GM12878 (cell line): Measurements from ENCODE around the gene ROM1. TPM values are rescaled to one million over a fixed set of nuclear protein-coding genes. Genes with fewer than 3 reads are reported as not detected.

Experiments used
- BCL11A ChIP-seq: IDR thresholded peaks from 2 replicates; pipeline ENCODE4 v1.6.1; 2011; ENCODE audit warnings: low read depth, low read length
- BMI1 ChIP-seq: fragments of 450-650 bp; IDR thresholded peaks from 2 replicates; pipeline ENCODE4 v1.6.1; 2016; ENCODE audit warnings: mild to moderate bottlenecking, moderate library complexity, borderline replicate concordance
- CREM ChIP-seq: IDR thresholded peaks from 2 replicates; pipeline ENCODE4 v1.6.1; 2014; ENCODE audit warnings: antibody characterized with exemption, low read depth
- ESRRA ChIP-seq: IDR thresholded peaks from 2 replicates; pipeline ENCODE4 v1.6.1; 2012; ENCODE audit warnings: mild to moderate bottlenecking, low read length, improper control_type of control experiment
- FOXK2 ChIP-seq: fragments of 450-650 bp; IDR thresholded peaks from 2 replicates; pipeline ENCODE4 v1.6.1; 2017; ENCODE audit warnings: mild to moderate bottlenecking, moderate library complexity
- GABPA ChIP-seq: IDR thresholded peaks from 2 replicates; pipeline ENCODE4 v1.6.1; 2014; ENCODE audit warnings: antibody characterized with exemption, low read depth, mild to moderate bottlenecking, inconsistent platforms
- MEF2B ChIP-seq: fragments of 450-650 bp; IDR thresholded peaks from 2 replicates; pipeline ENCODE4 v1.6.1; 2018; ENCODE audit warnings: mild to moderate bottlenecking, moderate library complexity; ENCODE audit not compliant: partially characterized antibody, poor library complexity, severe bottlenecking
- NFYA ChIP-seq: IDR thresholded peaks from 2 replicates; pipeline ENCODE4 v1.6.1; 2011; ENCODE audit warnings: low read depth, mild to moderate bottlenecking, low read length, improper control_type of control experiment, borderline replicate concordance
- POU2F2 ChIP-seq: IDR thresholded peaks from 3 replicates; pipeline ENCODE4 v1.6.1; 2011; ENCODE audit warnings: low read depth, mild to moderate bottlenecking, low read length, borderline replicate concordance
- RAD21 ChIP-seq: IDR thresholded peaks from 2 replicates; pipeline ENCODE4 v1.6.1; 2011; ENCODE audit warnings: mild to moderate bottlenecking, low read depth, low read length, moderate library complexity; ENCODE audit not compliant: insufficient read depth
- RB1 ChIP-seq: fragments of 450-650 bp; formaldehyde crosslinking; IDR thresholded peaks from 2 replicates; pipeline ENCODE4 v1.6.1; 2017; ENCODE audit warnings: mild to moderate bottlenecking, borderline replicate concordance
- RBBP5 ChIP-seq: fragments of 200-600 bp; sonication (generic); conservative IDR thresholded peaks from 2 replicates; pipeline ENCODE4 v1.6.1; 2016
- RUNX3 ChIP-seq: IDR thresholded peaks from 2 replicates; pipeline ENCODE4 v1.6.1; 2012; ENCODE audit warnings: low read length, inconsistent platforms
- SIN3A ChIP-seq: IDR thresholded peaks from 2 replicates; pipeline ENCODE4 v1.6.1; 2012; ENCODE audit warnings: low read depth, low read length, improper control_type of control experiment
- SMAD1 ChIP-seq: fragments of 450-650 bp; IDR thresholded peaks from 2 replicates; pipeline ENCODE4 v1.6.1; 2018; ENCODE audit warnings: mild to moderate bottlenecking, low read depth; ENCODE audit not compliant: partially characterized antibody
- SMAD5 ChIP-seq: IDR thresholded peaks from 2 replicates; pipeline ENCODE4 v1.6.1; 2016; ENCODE audit warnings: antibody characterized with exemption, low read depth
- SREBF2 ChIP-seq: IDR thresholded peaks from 2 replicates; pipeline ENCODE4 v1.6.1; 2012; ENCODE audit warnings: mild to moderate bottlenecking, low read length
- YY1 ChIP-seq: IDR thresholded peaks from 2 replicates; pipeline ENCODE4 v1.6.1; 2011; ENCODE audit warnings: low read depth, mild to moderate bottlenecking, low read length
- ZNF217 ChIP-seq: fragments of 450-650 bp; IDR thresholded peaks from 2 replicates; pipeline ENCODE4 v1.6.1; 2017; ENCODE audit warnings: antibody characterized with exemption, mild to moderate bottlenecking
- ZNF622 ChIP-seq: fragments of 450-650 bp; IDR thresholded peaks from 2 replicates; pipeline ENCODE4 v1.6.1; 2017; ENCODE audit warnings: mild to moderate bottlenecking, inconsistent platforms
- polyA plus RNA-seq, 11 experiments: library from polyadenylated mRNA; depleted of rRNA in 4 of 11; unstranded in 6 of 11; stranded (reverse) in 5 of 11; fragments of >200 nt; fragmentation: Nextera tagmentation in 4 of 11; fragmentation: Illumina TruSeq in 1 of 11; extraction: Ambion mirVana in 4 of 11; extraction: Trizol in 1 of 11; gene quantifications; 1 replicate in 1 of 11; 2 replicates in 10 of 11; pipeline versions ENCODE4 v1.2.1 to v1.2.3, GENCODE V29; 2011 to 2016; ENCODE audit warnings: inconsistent platforms in 2 of 11, missing spikeins in 2 of 11, low read depth in 1 of 11
- total RNA-seq, 4 experiments: library from RNA; depleted of rRNA in 3 of 4; stranded (reverse); fragments of >200 nt in 3 of 4; fragmentation: Illumina TruSeq in 1 of 4; extraction: Trizol in 1 of 4; gene quantifications; 2 replicates each; pipeline versions ENCODE4 v1.2.1 to v1.2.3, GENCODE V29; 2013 to 2021
- TF ChIP-seq, protein P1 (sequence below): fragments of 450-650 bp; conservative IDR thresholded peaks from 2 replicates; pipeline ENCODE4 v1.6.1; 2017; ENCODE audit warnings: mild to moderate bottlenecking, moderate library complexity
- TF ChIP-seq, protein P2 (sequence below): IDR thresholded peaks from 2 replicates; pipeline ENCODE4 v1.6.1; 2011; ENCODE audit warnings: mild to moderate bottlenecking, low read depth, low read length, moderate library complexity; ENCODE audit not compliant: insufficient replicate concordance
- TF ChIP-seq, protein P3 (sequence below): fragments of 450-650 bp; IDR thresholded peaks from 2 replicates; pipeline ENCODE4 v1.6.1; 2018; ENCODE audit warnings: mild to moderate bottlenecking, low read depth, moderate library complexity; ENCODE audit not compliant: partially characterized antibody
- TF ChIP-seq, protein P4 (sequence below): IDR thresholded peaks from 2 replicates; pipeline ENCODE4 v1.6.1; 2012; ENCODE audit warnings: low read length, inconsistent platforms

The ROM1 gene
- total and polyA plus RNA-seq, 10 of the 15 experiments (the other 5 are each of a cell fraction or from before 2014, with no cell fraction given): 0.42 to 3.0 (median 1.1) TPM

DNA sequence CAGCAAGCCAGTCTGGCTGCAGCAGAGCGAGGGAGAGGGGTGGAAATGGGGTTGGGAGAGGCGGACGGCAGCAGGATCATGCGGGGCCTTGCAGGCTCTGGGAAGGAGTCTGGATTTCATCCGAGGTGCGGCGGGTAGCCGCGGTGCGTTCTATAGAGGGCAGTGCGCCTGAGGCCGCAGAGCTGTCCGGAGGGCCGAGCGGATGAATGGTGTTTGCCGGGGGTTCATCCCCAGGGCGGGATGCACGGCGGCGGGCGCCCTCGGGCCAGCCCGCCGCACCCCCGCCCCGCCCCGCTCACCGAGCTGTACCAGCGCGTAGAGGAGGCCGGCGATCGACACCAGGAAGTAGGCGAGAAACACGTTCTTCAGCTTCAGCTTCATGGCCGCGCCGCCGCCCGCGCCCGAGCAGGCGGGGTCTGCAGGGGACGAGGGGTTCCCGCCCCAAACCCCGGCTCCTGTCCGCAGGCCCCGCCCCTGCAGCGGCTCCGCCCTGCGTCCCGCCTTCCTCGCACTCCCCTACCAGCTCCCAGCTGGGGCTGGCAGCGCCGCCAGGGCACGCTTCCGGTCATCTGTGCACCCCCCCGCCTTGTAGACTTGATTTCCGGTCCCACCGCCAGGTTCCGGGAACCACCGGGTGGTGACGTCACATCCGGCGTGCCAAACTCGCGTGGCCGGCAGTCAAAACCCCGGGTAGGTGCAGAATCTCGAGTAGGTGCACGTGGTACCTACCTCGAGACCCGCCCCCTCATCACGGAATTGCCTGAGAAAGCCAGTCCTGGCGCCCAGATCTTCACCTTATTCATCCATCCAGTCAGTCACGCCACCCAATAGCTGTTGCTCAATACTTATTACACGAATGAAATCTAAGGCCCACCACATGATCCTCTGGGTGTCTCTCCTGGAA is 8.8 kb downstream of the ROM1 start, which contains the start of gene B3GAT3 (continued):
- TF ChIP-seq YY1 (peak; percentile 78), BMI1 (no peak), ZNF217 (no peak), MEF2B (peak; percentile 29), RB1 (peak; percentile 83; the same call in 1 of the 2 replicates), SIN3A (no peak), BCL11A (peak; percentile 26; the same call in 1 of the 2 replicates), GABPA (peak; percentile 95), SMAD1 (no peak), POU2F2 (0 out of 3 replicates have a peak, but pooled peaks have one; percentile 5), CREM (peak; percentile 97), ZNF622 (no peak), FOXK2 (no peak), NFYA (no peak), SMAD5 (no peak; the same call in 1 of the 2 replicates), RUNX3 (peak; percentile 52), RAD21 (no peak), SREBF2 (peak; percentile 68), RBBP5 (no peak), ESRRA (no peak)
- TF ChIP-seq, protein P1, sequence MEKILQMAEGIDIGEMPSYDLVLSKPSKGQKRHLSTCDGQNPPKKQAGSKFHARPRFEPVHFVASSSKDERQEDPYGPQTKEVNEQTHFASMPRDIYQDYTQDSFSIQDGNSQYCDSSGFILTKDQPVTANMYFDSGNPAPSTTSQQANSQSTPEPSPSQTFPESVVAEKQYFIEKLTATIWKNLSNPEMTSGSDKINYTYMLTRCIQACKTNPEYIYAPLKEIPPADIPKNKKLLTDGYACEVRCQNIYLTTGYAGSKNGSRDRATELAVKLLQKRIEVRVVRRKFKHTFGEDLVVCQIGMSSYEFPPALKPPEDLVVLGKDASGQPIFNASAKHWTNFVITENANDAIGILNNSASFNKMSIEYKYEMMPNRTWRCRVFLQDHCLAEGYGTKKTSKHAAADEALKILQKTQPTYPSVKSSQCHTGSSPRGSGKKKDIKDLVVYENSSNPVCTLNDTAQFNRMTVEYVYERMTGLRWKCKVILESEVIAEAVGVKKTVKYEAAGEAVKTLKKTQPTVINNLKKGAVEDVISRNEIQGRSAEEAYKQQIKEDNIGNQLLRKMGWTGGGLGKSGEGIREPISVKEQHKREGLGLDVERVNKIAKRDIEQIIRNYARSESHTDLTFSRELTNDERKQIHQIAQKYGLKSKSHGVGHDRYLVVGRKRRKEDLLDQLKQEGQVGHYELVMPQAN: peak; percentile 48; the same call in 1 of the 2 replicates
- TF ChIP-seq, protein P2, sequence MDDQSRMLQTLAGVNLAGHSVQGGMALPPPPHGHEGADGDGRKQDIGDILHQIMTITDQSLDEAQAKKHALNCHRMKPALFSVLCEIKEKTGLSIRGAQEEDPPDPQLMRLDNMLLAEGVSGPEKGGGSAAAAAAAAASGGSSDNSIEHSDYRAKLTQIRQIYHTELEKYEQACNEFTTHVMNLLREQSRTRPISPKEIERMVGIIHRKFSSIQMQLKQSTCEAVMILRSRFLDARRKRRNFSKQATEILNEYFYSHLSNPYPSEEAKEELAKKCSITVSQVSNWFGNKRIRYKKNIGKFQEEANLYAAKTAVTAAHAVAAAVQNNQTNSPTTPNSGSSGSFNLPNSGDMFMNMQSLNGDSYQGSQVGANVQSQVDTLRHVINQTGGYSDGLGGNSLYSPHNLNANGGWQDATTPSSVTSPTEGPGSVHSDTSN: peak; percentile 43
- TF ChIP-seq, protein P3, sequence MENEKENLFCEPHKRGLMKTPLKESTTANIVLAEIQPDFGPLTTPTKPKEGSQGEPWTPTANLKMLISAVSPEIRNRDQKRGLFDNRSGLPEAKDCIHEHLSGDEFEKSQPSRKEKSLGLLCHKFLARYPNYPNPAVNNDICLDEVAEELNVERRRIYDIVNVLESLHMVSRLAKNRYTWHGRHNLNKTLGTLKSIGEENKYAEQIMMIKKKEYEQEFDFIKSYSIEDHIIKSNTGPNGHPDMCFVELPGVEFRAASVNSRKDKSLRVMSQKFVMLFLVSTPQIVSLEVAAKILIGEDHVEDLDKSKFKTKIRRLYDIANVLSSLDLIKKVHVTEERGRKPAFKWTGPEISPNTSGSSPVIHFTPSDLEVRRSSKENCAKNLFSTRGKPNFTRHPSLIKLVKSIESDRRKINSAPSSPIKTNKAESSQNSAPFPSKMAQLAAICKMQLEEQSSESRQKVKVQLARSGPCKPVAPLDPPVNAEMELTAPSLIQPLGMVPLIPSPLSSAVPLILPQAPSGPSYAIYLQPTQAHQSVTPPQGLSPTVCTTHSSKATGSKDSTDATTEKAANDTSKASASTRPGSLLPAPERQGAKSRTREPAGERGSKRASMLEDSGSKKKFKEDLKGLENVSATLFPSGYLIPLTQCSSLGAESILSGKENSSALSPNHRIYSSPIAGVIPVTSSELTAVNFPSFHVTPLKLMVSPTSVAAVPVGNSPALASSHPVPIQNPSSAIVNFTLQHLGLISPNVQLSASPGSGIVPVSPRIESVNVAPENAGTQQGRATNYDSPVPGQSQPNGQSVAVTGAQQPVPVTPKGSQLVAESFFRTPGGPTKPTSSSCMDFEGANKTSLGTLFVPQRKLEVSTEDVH: peak; percentile 84
- TF ChIP-seq, protein P4, sequence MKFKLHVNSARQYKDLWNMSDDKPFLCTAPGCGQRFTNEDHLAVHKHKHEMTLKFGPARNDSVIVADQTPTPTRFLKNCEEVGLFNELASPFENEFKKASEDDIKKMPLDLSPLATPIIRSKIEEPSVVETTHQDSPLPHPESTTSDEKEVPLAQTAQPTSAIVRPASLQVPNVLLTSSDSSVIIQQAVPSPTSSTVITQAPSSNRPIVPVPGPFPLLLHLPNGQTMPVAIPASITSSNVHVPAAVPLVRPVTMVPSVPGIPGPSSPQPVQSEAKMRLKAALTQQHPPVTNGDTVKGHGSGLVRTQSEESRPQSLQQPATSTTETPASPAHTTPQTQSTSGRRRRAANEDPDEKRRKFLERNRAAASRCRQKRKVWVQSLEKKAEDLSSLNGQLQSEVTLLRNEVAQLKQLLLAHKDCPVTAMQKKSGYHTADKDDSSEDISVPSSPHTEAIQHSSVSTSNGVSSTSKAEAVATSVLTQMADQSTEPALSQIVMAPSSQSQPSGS: peak; percentile 89
